ENCODE measurements around the gene EVX2. TPM values are rescaled to one million over a fixed set of nuclear protein-coding genes. Genes with fewer than 3 reads are reported as not detected.

Gene EVX2
- total and polyA plus RNA-seq, 4 donors, result not detected

DNA sequence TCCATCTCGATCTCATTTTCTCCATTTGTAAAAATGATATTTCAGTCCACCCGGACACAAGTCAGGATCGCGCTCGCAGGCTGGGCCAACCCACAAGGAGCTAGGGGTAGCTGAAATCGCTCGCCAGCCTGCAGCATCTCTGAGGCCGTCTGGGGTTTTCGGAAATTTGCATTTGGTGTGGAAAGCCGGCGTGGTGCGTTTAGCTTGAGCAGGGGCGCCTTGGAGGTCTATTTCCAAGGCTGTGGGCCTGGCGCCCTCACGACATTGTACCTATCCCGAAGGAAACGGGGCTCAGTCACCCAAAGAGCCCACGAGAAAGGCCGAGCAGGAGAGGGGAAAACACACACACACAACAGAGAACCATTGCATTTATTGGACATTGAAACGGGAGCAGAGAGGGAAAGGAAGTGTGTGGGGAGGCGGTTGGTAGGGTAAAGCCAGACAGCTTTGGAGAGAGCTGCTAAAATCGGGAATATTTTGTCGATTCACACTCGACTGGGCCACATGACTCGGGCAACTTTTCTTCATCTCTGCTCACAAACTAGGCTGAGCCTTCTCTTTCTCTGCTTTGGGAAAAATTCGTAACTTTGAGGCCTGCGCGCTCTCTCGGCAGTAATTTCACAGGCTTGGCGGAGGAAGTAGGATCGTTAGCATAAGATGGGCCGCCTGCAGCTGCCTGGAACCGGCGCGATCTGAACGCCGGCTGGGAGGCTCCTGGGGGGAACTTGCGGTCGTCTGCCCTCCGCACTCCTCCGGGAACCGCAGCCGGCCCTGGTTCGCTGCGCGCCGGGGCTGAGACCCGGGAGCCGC, 44.6 kb upstream of the EVX2 start (continued):
- TF ChIP-seq FOXA1 (IDR thresholded peaks at IDR 0.05) (no peak), RXRA (IDR thresholded peaks at IDR 0.05) (no peak), EGR1 (IDR thresholded peaks at IDR 0.05; ENCODE audit: low read depth in 2 of 2) (no peak), RAD21 (IDR thresholded peaks at IDR 0.05) (no peak), SP1 (IDR thresholded peaks at IDR 0.05) (no peak), HNF4G (IDR thresholded peaks at IDR 0.05) (no peak), GABPA (IDR thresholded peaks at IDR 0.05 in 1 of 2, conservative IDR thresholded peaks at IDR 0.05 in 1 of 2) (no peak), FOXA2 (IDR thresholded peaks at IDR 0.05) (no peak)
- TF ChIP-seq, protein P1, sequence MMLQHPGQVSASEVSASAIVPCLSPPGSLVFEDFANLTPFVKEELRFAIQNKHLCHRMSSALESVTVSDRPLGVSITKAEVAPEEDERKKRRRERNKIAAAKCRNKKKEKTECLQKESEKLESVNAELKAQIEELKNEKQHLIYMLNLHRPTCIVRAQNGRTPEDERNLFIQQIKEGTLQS (IDR thresholded peaks at IDR 0.05), result no peak

DNA sequence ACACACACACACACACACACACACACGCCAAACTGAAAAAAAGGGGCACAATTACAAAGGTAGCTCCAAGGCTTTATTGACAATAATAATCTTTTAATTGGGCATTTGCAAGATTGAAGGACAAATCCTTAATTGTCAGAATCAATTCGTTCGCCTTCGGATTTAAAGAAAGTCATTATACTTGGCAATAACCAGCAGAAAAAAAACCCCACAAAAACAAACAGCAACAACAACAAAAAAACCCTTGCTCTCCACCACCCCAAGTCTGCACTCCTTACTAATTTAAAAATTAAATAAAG, 44.0 kb upstream of the EVX2 start:
- H3K27me3 ChIP-seq (ENCODE audit: control insufficient read depth in 4 of 4, insufficient read depth in 4 of 4, low read length in 3 of 4), result peaks cover 10 to 47% (median 27%) of the 10 kb centered on the region in 4 donors
- H3K27ac ChIP-seq (ENCODE audit: low read depth in 1 of 2, low read length in 2 of 2), result no peak overlapping the region
- no peak for DNase-seq (ENCODE audit: low spot score)
- no peak overlapping the region for H3K4me3 ChIP-seq (ENCODE audit: low read depth in 1 of 3, low read length in 3 of 3)
- TF ChIP-seq, protein P2, sequence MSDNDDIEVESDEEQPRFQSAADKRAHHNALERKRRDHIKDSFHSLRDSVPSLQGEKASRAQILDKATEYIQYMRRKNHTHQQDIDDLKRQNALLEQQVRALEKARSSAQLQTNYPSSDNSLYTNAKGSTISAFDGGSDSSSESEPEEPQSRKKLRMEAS (IDR thresholded peaks at IDR 0.05), result no peak
- TF ChIP-seq RXRA (IDR thresholded peaks at IDR 0.05) (no peak), FOXA2 (IDR thresholded peaks at IDR 0.05) (no peak), HNF4A (conservative IDR thresholded peaks at IDR 0.05) (no peak), RAD21 (IDR thresholded peaks at IDR 0.05) (no peak), HNF4G (IDR thresholded peaks at IDR 0.05) (no peak), FOXA1 (IDR thresholded peaks at IDR 0.05) (no peak), TAF1 (conservative IDR thresholded peaks at IDR 0.05) (no peak), GABPA (IDR thresholded peaks at IDR 0.05 in 1 of 2, conservative IDR thresholded peaks at IDR 0.05 in 1 of 2) (no peak)
- TF ChIP-seq, protein P3, sequence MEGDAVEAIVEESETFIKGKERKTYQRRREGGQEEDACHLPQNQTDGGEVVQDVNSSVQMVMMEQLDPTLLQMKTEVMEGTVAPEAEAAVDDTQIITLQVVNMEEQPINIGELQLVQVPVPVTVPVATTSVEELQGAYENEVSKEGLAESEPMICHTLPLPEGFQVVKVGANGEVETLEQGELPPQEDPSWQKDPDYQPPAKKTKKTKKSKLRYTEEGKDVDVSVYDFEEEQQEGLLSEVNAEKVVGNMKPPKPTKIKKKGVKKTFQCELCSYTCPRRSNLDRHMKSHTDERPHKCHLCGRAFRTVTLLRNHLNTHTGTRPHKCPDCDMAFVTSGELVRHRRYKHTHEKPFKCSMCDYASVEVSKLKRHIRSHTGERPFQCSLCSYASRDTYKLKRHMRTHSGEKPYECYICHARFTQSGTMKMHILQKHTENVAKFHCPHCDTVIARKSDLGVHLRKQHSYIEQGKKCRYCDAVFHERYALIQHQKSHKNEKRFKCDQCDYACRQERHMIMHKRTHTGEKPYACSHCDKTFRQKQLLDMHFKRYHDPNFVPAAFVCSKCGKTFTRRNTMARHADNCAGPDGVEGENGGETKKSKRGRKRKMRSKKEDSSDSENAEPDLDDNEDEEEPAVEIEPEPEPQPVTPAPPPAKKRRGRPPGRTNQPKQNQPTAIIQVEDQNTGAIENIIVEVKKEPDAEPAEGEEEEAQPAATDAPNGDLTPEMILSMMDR (IDR thresholded peaks at IDR 0.05; ENCODE audit: low read depth, low read length, missing input control), result no peak
- TF ChIP-seq, protein P4, sequence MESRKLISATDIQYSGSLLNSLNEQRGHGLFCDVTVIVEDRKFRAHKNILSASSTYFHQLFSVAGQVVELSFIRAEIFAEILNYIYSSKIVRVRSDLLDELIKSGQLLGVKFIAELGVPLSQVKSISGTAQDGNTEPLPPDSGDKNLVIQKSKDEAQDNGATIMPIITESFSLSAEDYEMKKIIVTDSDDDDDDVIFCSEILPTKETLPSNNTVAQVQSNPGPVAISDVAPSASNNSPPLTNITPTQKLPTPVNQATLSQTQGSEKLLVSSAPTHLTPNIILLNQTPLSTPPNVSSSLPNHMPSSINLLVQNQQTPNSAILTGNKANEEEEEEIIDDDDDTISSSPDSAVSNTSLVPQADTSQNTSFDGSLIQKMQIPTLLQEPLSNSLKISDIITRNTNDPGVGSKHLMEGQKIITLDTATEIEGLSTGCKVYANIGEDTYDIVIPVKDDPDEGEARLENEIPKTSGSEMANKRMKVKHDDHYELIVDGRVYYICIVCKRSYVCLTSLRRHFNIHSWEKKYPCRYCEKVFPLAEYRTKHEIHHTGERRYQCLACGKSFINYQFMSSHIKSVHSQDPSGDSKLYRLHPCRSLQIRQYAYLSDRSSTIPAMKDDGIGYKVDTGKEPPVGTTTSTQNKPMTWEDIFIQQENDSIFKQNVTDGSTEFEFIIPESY (IDR thresholded peaks at IDR 0.05), result no peak
- TF ChIP-seq, protein P1 (IDR thresholded peaks at IDR 0.05), result no peak
- H3K4me1 ChIP-seq (ENCODE audit: control insufficient read depth in 4 of 4, insufficient read depth in 4 of 4, low read length in 3 of 4), result peaks cover 6 to 20% (median 10%) of the 10 kb centered on the region in 4 donors
- 23% methylated on average over 4 of the region's 4 CpGs for WGBS
- H3K9me3 ChIP-seq (ENCODE audit: control insufficient read depth in 4 of 4, low read length in 3 of 4), result peaks cover 0 to 11% (median 0%) of the 10 kb centered on the region in 4 donors
- no peak overlapping the region for H3K9ac ChIP-seq (ENCODE audit: low read depth in 1 of 2, low read length in 2 of 2)
- no peaks in the 10 kb centered on the region for H3K36me3 ChIP-seq (ENCODE audit: control insufficient read depth in 4 of 4, insufficient read depth in 3 of 4, low read depth in 1 of 4, low read length in 3 of 4)

All from liver (tissue), 9 donors.